HCT116 (cell line): ENCODE results near the gene PCBP3. TPM values are rescaled to one million over a fixed set of nuclear protein-coding genes. Genes with fewer than 3 reads are reported as not detected.

ENCODE experiments used
- ATAC-seq: fragments of 200-7000 bp; cut with Tn5 transposase; 2 replicates; pipeline ENCODE4 v1.9.1; 2020; ENCODE audit warnings: mild to moderate bottlenecking, moderate library complexity
- BruUV-seq: library from RNA; stranded (reverse); fragments of 400-500 nt; replicated peaks from 2 replicates; lab custom pipeline; 2021; lab: Mats Ljungman, UMichigan
- CTCF ChIA-PET: fragments of 300-600 bp; sonication (Branson Sonifier 250); formaldehyde crosslinking; loops from one replicate; lab custom pipeline; 2021; ENCODE audit warnings: antibody characterized with exemption; lab: Charles Lee
- POLR2A ChIA-PET: fragments of 300-600, 350-600 bp; sonication (Branson Sonifier 250); formaldehyde crosslinking; loops from one replicate; lab custom pipeline; 2021; ENCODE audit warnings: antibody characterized with exemption; lab: Charles Lee
- RAD21 ChIA-PET, 2 experiments: fragments of 300-600 bp; sonication (Branson Sonifier 250); formaldehyde crosslinking; loops; one replicate each; lab custom pipeline; 2023; ENCODE audit warnings: low total read pairs in 2 of 2; ENCODE audit not compliant: uncharacterized antibody in 2 of 2, unreplicated experiment in 2 of 2, low non-redundant PET in 1 of 2; lab: Charles Lee
- DNase-seq: peaks from one replicate; pipeline ENCODE4 v3.0.0-alpha.2; 2010; ENCODE audit warnings: low read depth, low spot score
- H2AFZ ChIP-seq: fragments of 200-600 bp; shearing (Covaris generic), sonication (generic); 2 replicates; pipeline ENCODE4 v1.6.1; 2017; ENCODE audit warnings: low read depth, mixed run types, mixed read lengths, antibody characterized with exemption, low read length; ENCODE audit not compliant: poor library complexity, severe bottlenecking
- H3K27ac ChIP-seq: 2 replicates; pipeline ENCODE4 v1.5.1; 2012; ENCODE audit warnings: low read depth, low read length
- H3K27me3 ChIP-seq: fragments of 200-600 bp; sonication (generic); 2 replicates; pipeline ENCODE4 v1.6.1; 2016; ENCODE audit warnings: mixed run types, low read length, mixed read lengths; ENCODE audit not compliant: insufficient read depth
- H3K36me3 ChIP-seq, 2 experiments: fragments of 200-500 bp in 1 of 2; fragments of 200-600 bp in 1 of 2; sonication (Bioruptor generic) in 1 of 2; sonication (generic) in 1 of 2; 2 replicates each; pipeline versions ENCODE4 v1.5.1 to v1.6.1; 2014 to 2016; ENCODE audit warnings: low read length in 2 of 2, inconsistent platforms in 1 of 2, mixed read lengths in 1 of 2, mixed run types in 1 of 2; ENCODE audit not compliant: insufficient read depth in 2 of 2, control insufficient read depth in 1 of 2
- H3K4me1 ChIP-seq, 2 experiments: fragments of 200-600 bp in 1 of 2; sonication (generic) in 1 of 2; 2 replicates each; pipeline versions ENCODE4 v1.5.1 to v1.6.1; 2012 to 2017; ENCODE audit warnings: low read length in 2 of 2, inconsistent platforms in 1 of 2, mild to moderate bottlenecking in 1 of 2, mixed read lengths in 1 of 2, mixed run types in 1 of 2, moderate library complexity in 1 of 2; ENCODE audit not compliant: insufficient read depth in 2 of 2, control insufficient read depth in 1 of 2
- H3K4me2 ChIP-seq: fragments of 200-600 bp; sonication (generic); 2 replicates; pipeline ENCODE4 v1.6.1; 2017; ENCODE audit warnings: mixed run types, low read length, mixed read lengths
- H3K4me3 ChIP-seq, 2 experiments: fragments of 200-600 bp in 1 of 2; sonication (generic) in 1 of 2; replicated peaks in 1 of 2; 2 replicates each; pipeline ENCODE4 v1.5.1; 2011 to 2016; ENCODE audit warnings: low read length in 2 of 2, control low read depth in 1 of 2, low read depth in 1 of 2, mild to moderate bottlenecking in 1 of 2, mixed read lengths in 1 of 2, mixed run types in 1 of 2
- H3K79me2 ChIP-seq: fragments of 200-600 bp; sonication (generic); 2 replicates; pipeline ENCODE4 v1.6.1; 2017; ENCODE audit warnings: mild to moderate bottlenecking, mixed run types, low read length, moderate library complexity, mixed read lengths; ENCODE audit not compliant: insufficient read depth
- H3K9ac ChIP-seq: fragments of 200-600 bp; sonication (generic); 2 replicates; pipeline ENCODE4 v1.6.1; 2016; ENCODE audit warnings: low read length, mixed read lengths
- H3K9me2 ChIP-seq: fragments of 200-600 bp; sonication (generic), shearing (Covaris generic); 2 replicates; pipeline ENCODE4 v1.6.1; 2017; ENCODE audit warnings: mixed run types, mild to moderate bottlenecking, moderate library complexity; ENCODE audit not compliant: insufficient read depth
- H3K9me3 ChIP-seq, 2 experiments: fragments of 200-500 bp in 1 of 2; fragments of 200-600 bp in 1 of 2; sonication (Bioruptor generic) in 1 of 2; sonication (generic) in 1 of 2; 2 replicates each; pipeline ENCODE4 v1.6.1; 2014 to 2017; ENCODE audit warnings: low read length in 2 of 2, mixed read lengths in 2 of 2, inconsistent platforms in 1 of 2, low read depth in 1 of 2, mild to moderate bottlenecking in 1 of 2, mixed run types in 1 of 2, moderate library complexity in 1 of 2; ENCODE audit not compliant: control insufficient read depth in 1 of 2, insufficient read depth in 1 of 2
- H4K20me1 ChIP-seq: fragments of 200-600 bp; sonication (generic), shearing (Covaris generic); 2 replicates; pipeline ENCODE4 v1.6.1; 2017; ENCODE audit warnings: mixed run types, mild to moderate bottlenecking, moderate library complexity; ENCODE audit not compliant: insufficient read depth
- ATF3 ChIP-seq: IDR thresholded peaks from 2 replicates; pipeline ENCODE4 v1.6.1; 2012
- EGR1 ChIP-seq: IDR thresholded peaks from 2 replicates; pipeline ENCODE4 v1.6.1; 2012; ENCODE audit warnings: low read depth
- RAD21 ChIP-seq: IDR thresholded peaks from 2 replicates; pipeline ENCODE4 v1.6.1; 2012; ENCODE audit warnings: low read depth, mild to moderate bottlenecking
- SRF ChIP-seq: IDR thresholded peaks from 2 replicates; pipeline ENCODE4 v1.6.1; 2012; ENCODE audit warnings: low read depth
- intact Hi-C: fragments of 100-400 bp; cut with micrococcal nuclease; formaldehyde crosslinking; loops from 2 replicates; pipeline ENCODE4 v1.10.0; 2022
- total RNA-seq: library from RNA; stranded (reverse); gene quantifications from one replicate; pipeline ENCODE4 v1.2.1, GENCODE V29; 2021; ENCODE audit not compliant: unreplicated experiment
- TF ChIP-seq, protein P1 (sequence below): IDR thresholded peaks from 2 replicates; pipeline ENCODE4 v1.6.1; 2011; ENCODE audit warnings: mild to moderate bottlenecking, low read length, moderate library complexity; ENCODE audit not compliant: insufficient replicate concordance; ENCODE audit errors: extremely low read depth

The PCBP3 gene
- total RNA-seq, 1 experiment from 2014 or later = 3.1 TPM

DNA sequence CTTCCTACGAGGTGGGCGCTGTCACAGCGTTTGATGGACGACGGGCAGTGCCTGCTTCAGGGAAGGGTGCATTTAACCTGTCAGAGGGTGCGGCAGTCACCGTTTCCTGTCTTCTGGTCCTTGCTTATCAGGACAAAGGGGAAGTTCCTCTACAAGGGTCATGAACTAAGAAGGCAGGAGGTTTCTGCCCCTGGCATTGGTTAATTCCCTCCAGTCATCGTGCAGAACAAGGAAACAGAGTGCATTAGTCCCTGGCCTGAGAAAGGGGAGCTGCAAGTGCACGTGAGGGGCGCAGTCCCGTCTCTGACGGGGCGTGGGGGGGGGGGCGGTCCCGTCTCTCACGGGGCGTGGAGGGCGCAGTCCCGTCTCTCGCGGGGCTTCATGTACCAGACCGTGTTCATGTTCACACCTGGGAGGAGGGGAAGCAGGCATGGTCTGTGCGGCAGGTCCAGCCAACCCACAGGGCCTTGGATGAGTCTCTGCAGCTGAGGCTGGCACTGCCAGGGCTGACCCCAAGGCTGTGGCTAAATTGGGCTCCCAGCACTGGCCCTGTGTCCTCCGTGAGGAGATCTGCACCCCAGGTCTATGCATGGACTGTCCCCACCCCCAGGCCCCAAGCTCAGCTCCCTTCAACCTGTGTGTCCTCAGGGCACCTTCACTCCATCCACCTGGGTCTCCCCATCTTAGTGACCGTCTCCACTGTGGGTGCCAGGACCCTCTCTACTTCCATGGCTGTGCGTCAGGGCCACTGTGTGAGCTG is 248.8 kb downstream of the PCBP3 start:
- no peaks in the 10 kb centered on the region for H3K79me2 ChIP-seq
- POLR2A ChIA-PET = no interaction called here
- no peak overlapping the region for H3K9ac ChIP-seq
- DNase-seq (no peak), ATAC-seq (no peak)
- no peak overlapping the region for H2AFZ ChIP-seq
- H3K4me3 ChIP-seq = no peak overlapping the region
- H3K9me3 ChIP-seq = no peaks in the 10 kb centered on the region
- H3K4me1 ChIP-seq = no peaks in the 10 kb centered on the region
- RAD21 ChIA-PET = no interaction called here
- H3K36me3 ChIP-seq = no peaks in the 10 kb centered on the region
- intact Hi-C loops = no loop called here
- no peak overlapping the region for H3K27ac ChIP-seq
- TF ChIP-seq RAD21 (no peak), EGR1 (no peak), SRF (no peak), ATF3 (no peak)
- TF ChIP-seq, protein P1, sequence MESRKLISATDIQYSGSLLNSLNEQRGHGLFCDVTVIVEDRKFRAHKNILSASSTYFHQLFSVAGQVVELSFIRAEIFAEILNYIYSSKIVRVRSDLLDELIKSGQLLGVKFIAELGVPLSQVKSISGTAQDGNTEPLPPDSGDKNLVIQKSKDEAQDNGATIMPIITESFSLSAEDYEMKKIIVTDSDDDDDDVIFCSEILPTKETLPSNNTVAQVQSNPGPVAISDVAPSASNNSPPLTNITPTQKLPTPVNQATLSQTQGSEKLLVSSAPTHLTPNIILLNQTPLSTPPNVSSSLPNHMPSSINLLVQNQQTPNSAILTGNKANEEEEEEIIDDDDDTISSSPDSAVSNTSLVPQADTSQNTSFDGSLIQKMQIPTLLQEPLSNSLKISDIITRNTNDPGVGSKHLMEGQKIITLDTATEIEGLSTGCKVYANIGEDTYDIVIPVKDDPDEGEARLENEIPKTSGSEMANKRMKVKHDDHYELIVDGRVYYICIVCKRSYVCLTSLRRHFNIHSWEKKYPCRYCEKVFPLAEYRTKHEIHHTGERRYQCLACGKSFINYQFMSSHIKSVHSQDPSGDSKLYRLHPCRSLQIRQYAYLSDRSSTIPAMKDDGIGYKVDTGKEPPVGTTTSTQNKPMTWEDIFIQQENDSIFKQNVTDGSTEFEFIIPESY = no peak
- TF ChIP-seq, all 23 proteins: peak for 0
- no peak overlapping the region for H3K4me2 ChIP-seq
- CTCF ChIA-PET = no interaction called here
- H3K9me2 ChIP-seq = no peaks in the 10 kb centered on the region
- H4K20me1 ChIP-seq = no peaks in the 10 kb centered on the region
- peaks cover 22% of the 10 kb centered on the region; the same call in 1 of the 2 replicates for H3K27me3 ChIP-seq
- BruUV-seq = no TSS peak
